IPS-18a (cell line): ENCODE data around the gene FBXW5.
A peak's percentile ranks its signal among the peaks of the same experiment; 100 is the strongest.

Source experiments
- H3K27ac ChIP-seq: one replicate; pipeline ENCODE4 v1.5.1; 2013; ENCODE audit warnings: low read length
- H3K27me3 ChIP-seq: one replicate; pipeline ENCODE4 v1.6.1; 2013; ENCODE audit warnings: mild to moderate bottlenecking, low read length; ENCODE audit not compliant: control insufficient read depth, insufficient read depth
- H3K36me3 ChIP-seq: one replicate; pipeline ENCODE4 v1.6.1; 2013; ENCODE audit warnings: low read depth, low read length; ENCODE audit not compliant: control insufficient read depth
- H3K4me1 ChIP-seq: one replicate; pipeline ENCODE4 v1.6.1; 2013; ENCODE audit warnings: low read depth, low read length; ENCODE audit not compliant: control insufficient read depth
- H3K4me3 ChIP-seq: one replicate; pipeline ENCODE4 v1.5.1; 2013; ENCODE audit warnings: low read length
- H3K9ac ChIP-seq: one replicate; pipeline ENCODE4 v1.6.1; 2013; ENCODE audit warnings: mild to moderate bottlenecking, low read length, moderate library complexity
- H3K9me3 ChIP-seq: one replicate; pipeline ENCODE4 v1.6.1; 2013; ENCODE audit warnings: low read depth, low read length; ENCODE audit not compliant: control insufficient read depth

Gene FBXW5

GRCh38 chr9:136944519-136945332 is at the start of gene FBXW5, which contains the start of gene C8G:
Gene FBXW5, minus strand, starts transcription at chr9:136944738. Its CDS starts 655 bp downstream, at chr9:136944083.
Gene C8G, plus strand, starts transcription at chr9:136945243. Its CDS starts 78 bp downstream, at chr9:136945321.
- H3K27ac ChIP-seq = no peak within 1 kb of the TSS

GRCh38 chr9:136992819-136993369 is 48.4 kb upstream of the FBXW5 start:
- Histone ChIP-seq H3K4me3 (peak overlapping the region; percentile 79), H3K27me3 (peaks cover 9% of the 10 kb centered on the region), H3K9me3 (no peaks in the 10 kb centered on the region), H3K27ac (no peak overlapping the region), H3K9ac (peak overlapping the region; percentile 68), H3K36me3 (peaks cover 3% of the 10 kb centered on the region), H3K4me1 (peaks cover 8% of the 10 kb centered on the region)

More at GRCh38 chr9:136944519-136945332, at the start of gene FBXW5, which contains the start of gene C8G:
- H3K27me3 ChIP-seq = no peaks in the 10 kb centered on the region
- H3K4me1 ChIP-seq = no peaks in the 10 kb centered on the region
- H3K4me3 ChIP-seq = peak within 1 kb of the TSS; percentile 65
- H3K9me3 ChIP-seq = no peaks in the 10 kb centered on the region
- H3K36me3 ChIP-seq = peaks cover 14% of the 10 kb centered on the region
- H3K9ac ChIP-seq = peak within 1 kb of the TSS; percentile 42

GRCh38 chr9:136991993-136992818 is 47.7 kb upstream of the FBXW5 start, which contains the start of gene PAXX:
Gene PAXX, plus strand, starts transcription at chr9:136992422. Its CDS starts 22 bp downstream, at chr9:136992444.
- Histone ChIP-seq H3K4me3 (peak within 1 kb of the TSS; percentile 79), H3K9me3 (no peaks in the 10 kb centered on the region), H3K36me3 (peaks cover 3% of the 10 kb centered on the region), H3K4me1 (peaks cover 6% of the 10 kb centered on the region), H3K27ac (no peak within 1 kb of the TSS), H3K9ac (peak within 1 kb of the TSS; percentile 68), H3K27me3 (peaks cover 9% of the 10 kb centered on the region)

GRCh38 chr9:136990242-136990911 is 45.8 kb upstream of the FBXW5 start:
- no peak overlapping the region for H3K9ac ChIP-seq
- H3K27ac ChIP-seq = no peak overlapping the region
- peaks cover 20% of the 10 kb centered on the region for H3K27me3 ChIP-seq
- H3K4me3 ChIP-seq = no peak overlapping the region
- H3K4me1 ChIP-seq = no peaks in the 10 kb centered on the region
- peaks cover 3% of the 10 kb centered on the region for H3K36me3 ChIP-seq
- H3K9me3 ChIP-seq = no peaks in the 10 kb centered on the region

GRCh38 chr9:136988872-136989271 is 44.3 kb upstream of the FBXW5 start:
- Histone ChIP-seq H3K9me3 (no peaks in the 10 kb centered on the region), H3K27ac (no peak overlapping the region), H3K4me3 (no peak overlapping the region), H3K9ac (no peak overlapping the region), H3K27me3 (peaks cover 35% of the 10 kb centered on the region), H3K36me3 (peaks cover 2% of the 10 kb centered on the region), H3K4me1 (no peaks in the 10 kb centered on the region)

GRCh38 chr9:136985853-136986252 is 41.3 kb upstream of the FBXW5 start:
- H3K27ac ChIP-seq = no peak overlapping the region
- peaks cover 30% of the 10 kb centered on the region for H3K27me3 ChIP-seq
- H3K36me3 ChIP-seq = no peaks in the 10 kb centered on the region
- H3K9ac ChIP-seq = no peak overlapping the region
- H3K4me1 ChIP-seq = no peaks in the 10 kb centered on the region
- H3K4me3 ChIP-seq = no peak overlapping the region
- no peaks in the 10 kb centered on the region for H3K9me3 ChIP-seq

- H3K27me3 ChIP-seq = peaks cover 27% of the 10 kb centered on the region
- H3K27ac ChIP-seq = no peak overlapping the region
- H3K4me3 ChIP-seq = peak overlapping the region; percentile 17
- no peaks in the 10 kb centered on the region for H3K4me1 ChIP-seq
- no peaks in the 10 kb centered on the region for H3K9me3 ChIP-seq
- no peaks in the 10 kb centered on the region for H3K36me3 ChIP-seq
- no peak overlapping the region for H3K9ac ChIP-seq
Observed at GRCh38 chr9:136985027-136985602, 40.6 kb upstream of the FBXW5 start.

GRCh38 chr9:136984464-136985026 is 40.0 kb upstream of the FBXW5 start:
- no peak overlapping the region for H3K9ac ChIP-seq
- H3K9me3 ChIP-seq = no peaks in the 10 kb centered on the region
- H3K4me3 ChIP-seq = no peak overlapping the region
- no peaks in the 10 kb centered on the region for H3K4me1 ChIP-seq
- no peak overlapping the region for H3K27ac ChIP-seq
- H3K36me3 ChIP-seq = no peaks in the 10 kb centered on the region
- H3K27me3 ChIP-seq = peaks cover 27% of the 10 kb centered on the region

- H3K9ac ChIP-seq = no peak overlapping the region
- H3K27ac ChIP-seq = no peak overlapping the region
- peaks cover 27% of the 10 kb centered on the region for H3K27me3 ChIP-seq
- no peaks in the 10 kb centered on the region for H3K9me3 ChIP-seq
- no peak overlapping the region for H3K4me3 ChIP-seq
- no peaks in the 10 kb centered on the region for H3K4me1 ChIP-seq
- no peaks in the 10 kb centered on the region for H3K36me3 ChIP-seq
Observed at GRCh38 chr9:136983656-136984314, 39.2 kb upstream of the FBXW5 start.

- no peaks in the 10 kb centered on the region for H3K9me3 ChIP-seq
- no peaks in the 10 kb centered on the region for H3K36me3 ChIP-seq
- H3K9ac ChIP-seq = no peak overlapping the region
- H3K4me3 ChIP-seq = no peak overlapping the region
- H3K27ac ChIP-seq = no peak overlapping the region
- H3K4me1 ChIP-seq = no peaks in the 10 kb centered on the region
- peaks cover 27% of the 10 kb centered on the region for H3K27me3 ChIP-seq
Observed at GRCh38 chr9:136983167-136983566, 38.6 kb upstream of the FBXW5 start.
